Measurements from ENCODE around the gene TENT5C.

DNA sequence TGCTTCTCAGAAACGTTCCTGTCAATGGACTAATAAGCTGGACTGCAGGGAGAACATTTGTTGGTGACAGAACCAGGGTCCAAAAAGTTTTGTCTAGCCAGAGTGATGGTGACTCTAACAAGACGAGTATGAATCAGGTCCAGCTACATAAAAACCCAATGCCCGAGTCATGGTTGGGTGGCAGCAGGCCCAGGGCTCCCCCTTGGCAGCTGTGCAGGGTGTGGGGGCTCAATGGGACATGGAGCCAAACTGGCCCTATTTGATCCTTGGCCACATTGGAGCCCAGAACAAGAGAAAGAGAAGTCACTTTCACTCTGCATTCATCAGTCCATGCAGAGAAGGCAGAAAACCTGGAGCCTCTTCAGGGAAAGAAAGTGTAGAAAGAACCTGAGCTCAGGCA is 37.9 kb upstream of the TENT5C start:
- TF ChIP-seq YY1 (IDR thresholded peaks at IDR 0.05; ENCODE audit: insufficient read depth, insufficient read length), result no peak
- TF ChIP-seq ZNF274 (IDR thresholded peaks at IDR 0.05; ENCODE audit: low read depth, low read length), result no peak
- no peak for TF ChIP-seq SUZ12 (IDR thresholded peaks at IDR 0.05; ENCODE audit: extremely low read depth, insufficient read depth, insufficient read length)

Measured in NT2/D1 (cell line).